ENCODE results near the gene PSMB5.

DNA sequence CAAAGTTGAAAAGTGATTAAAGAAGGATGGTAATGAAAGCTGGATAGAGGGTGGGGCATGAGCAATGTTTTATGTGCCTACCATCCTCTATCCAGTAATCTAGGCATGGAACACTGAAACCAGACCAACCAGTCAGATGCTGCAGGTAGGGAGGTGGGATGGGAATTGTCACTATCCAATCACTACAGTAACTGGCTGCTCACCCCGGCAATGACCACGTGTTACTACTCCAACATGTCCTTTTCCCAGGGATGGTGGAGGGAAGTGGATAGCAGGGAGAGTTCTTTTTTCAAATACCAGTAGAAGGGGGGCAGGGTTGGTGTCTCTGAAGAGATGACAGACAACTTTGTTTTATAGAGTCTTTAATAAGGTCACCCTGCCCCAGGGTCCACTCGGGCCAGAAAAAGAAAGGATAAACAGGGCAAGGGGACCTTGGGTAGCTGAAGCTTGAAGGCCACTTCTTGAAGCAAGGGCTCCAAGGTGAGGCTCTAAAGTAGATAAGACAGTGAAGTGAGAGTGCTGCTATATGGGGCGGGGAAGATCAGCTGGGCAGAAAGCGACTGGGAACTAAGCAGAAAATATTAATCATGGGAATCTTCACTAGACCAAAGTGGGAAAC lies 37.3 kb upstream of the PSMB5 start:
- no peak for TF ChIP-seq POLR2AphosphoS5 (IDR thresholded peaks at IDR 0.05; ENCODE audit: low read depth, low read length)
- TF ChIP-seq, protein P1, sequence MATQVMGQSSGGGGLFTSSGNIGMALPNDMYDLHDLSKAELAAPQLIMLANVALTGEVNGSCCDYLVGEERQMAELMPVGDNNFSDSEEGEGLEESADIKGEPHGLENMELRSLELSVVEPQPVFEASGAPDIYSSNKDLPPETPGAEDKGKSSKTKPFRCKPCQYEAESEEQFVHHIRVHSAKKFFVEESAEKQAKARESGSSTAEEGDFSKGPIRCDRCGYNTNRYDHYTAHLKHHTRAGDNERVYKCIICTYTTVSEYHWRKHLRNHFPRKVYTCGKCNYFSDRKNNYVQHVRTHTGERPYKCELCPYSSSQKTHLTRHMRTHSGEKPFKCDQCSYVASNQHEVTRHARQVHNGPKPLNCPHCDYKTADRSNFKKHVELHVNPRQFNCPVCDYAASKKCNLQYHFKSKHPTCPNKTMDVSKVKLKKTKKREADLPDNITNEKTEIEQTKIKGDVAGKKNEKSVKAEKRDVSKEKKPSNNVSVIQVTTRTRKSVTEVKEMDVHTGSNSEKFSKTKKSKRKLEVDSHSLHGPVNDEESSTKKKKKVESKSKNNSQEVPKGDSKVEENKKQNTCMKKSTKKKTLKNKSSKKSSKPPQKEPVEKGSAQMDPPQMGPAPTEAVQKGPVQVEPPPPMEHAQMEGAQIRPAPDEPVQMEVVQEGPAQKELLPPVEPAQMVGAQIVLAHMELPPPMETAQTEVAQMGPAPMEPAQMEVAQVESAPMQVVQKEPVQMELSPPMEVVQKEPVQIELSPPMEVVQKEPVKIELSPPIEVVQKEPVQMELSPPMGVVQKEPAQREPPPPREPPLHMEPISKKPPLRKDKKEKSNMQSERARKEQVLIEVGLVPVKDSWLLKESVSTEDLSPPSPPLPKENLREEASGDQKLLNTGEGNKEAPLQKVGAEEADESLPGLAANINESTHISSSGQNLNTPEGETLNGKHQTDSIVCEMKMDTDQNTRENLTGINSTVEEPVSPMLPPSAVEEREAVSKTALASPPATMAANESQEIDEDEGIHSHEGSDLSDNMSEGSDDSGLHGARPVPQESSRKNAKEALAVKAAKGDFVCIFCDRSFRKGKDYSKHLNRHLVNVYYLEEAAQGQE (IDR thresholded peaks at IDR 0.05; ENCODE audit: insufficient read depth in 1 of 2, low read depth in 2 of 2, low read length in 2 of 2) = no peak
- TF ChIP-seq SIN3A (IDR thresholded peaks at IDR 0.05; ENCODE audit: borderline replicate concordance, insufficient read depth, low read length) = no peak

Measured in PFSK-1 (cell line).